Measurements from ENCODE around the gene DAAM1.

The DAAM1 gene

GRCh38 chr14:59204305-59204704 is 15.8 kb downstream of the DAAM1 start:
- TF ChIP-seq CTCF (IDR thresholded peaks at IDR 0.05): no peak
- no peaks in the 10 kb centered on the region for H3K27me3 ChIP-seq
- H3K9me3 ChIP-seq: no peaks in the 10 kb centered on the region
- no peak overlapping the region for H3K4me3 ChIP-seq (ENCODE audit: low read depth in 1 of 2, low read length in 1 of 2)
- no peaks in the 10 kb centered on the region for H3K36me3 ChIP-seq
- H3K27ac ChIP-seq: no peak overlapping the region
- no peaks in the 10 kb centered on the region for H3K4me1 ChIP-seq (ENCODE audit: control insufficient read depth in 1 of 2, insufficient read depth in 1 of 2, low read depth in 1 of 2, low read length in 1 of 2)

DNA sequence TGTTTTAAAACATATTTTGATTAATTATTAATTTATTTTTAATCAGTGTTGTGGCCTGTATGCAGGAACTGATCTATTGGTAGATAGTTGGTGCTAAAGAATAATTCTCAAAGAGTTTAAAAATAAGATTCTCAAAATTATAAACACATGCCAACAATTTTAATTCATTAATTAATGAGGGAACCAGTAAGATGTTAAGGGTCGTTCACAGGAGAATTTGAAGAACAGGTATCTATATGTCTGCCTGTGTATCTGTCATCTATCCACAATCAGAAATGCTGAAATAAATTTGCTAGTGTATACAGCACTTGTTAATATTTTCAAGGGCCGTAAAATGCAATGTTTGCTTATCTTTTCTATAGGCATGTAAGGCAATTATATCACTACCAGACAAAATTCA is 18.4 kb downstream of the DAAM1 start:
- H3K4me3 ChIP-seq (ENCODE audit: low read depth in 1 of 2, low read length in 1 of 2): no peak overlapping the region
- H3K4me1 ChIP-seq (ENCODE audit: control insufficient read depth in 1 of 2, insufficient read depth in 1 of 2, low read depth in 1 of 2, low read length in 1 of 2): peaks cover 0 to 7% of the 10 kb centered on the region in 2 experiments
- no peak overlapping the region for H3K27ac ChIP-seq
- no peaks in the 10 kb centered on the region for H3K9me3 ChIP-seq
- no peak for TF ChIP-seq CTCF (IDR thresholded peaks at IDR 0.05)
- H3K36me3 ChIP-seq: no peaks in the 10 kb centered on the region
- no peaks in the 10 kb centered on the region for H3K27me3 ChIP-seq

DNA sequence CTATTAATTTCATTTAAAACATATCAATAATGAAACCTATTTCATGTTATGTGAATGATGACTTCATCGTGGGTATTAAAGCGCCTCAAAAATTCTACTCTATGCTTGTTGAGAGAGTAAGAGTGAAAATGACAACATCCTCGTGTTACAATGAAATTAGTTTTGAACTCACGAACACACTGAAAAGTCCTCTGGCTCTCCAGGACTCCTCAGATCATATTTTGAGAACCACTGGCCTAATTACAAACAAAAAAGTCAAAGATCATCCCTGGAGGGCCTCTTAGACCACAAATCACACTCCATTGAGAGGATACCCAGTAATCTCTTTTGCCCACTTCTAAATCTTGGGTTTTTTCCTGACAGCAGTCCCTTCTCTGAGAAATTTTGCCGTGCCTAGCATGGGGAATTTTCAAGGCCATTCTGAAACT is 19.1 kb downstream of the DAAM1 start:
- no peak for TF ChIP-seq CTCF (IDR thresholded peaks at IDR 0.05)
- no peak overlapping the region for H3K4me3 ChIP-seq (ENCODE audit: low read depth in 1 of 2, low read length in 1 of 2)
- no peak overlapping the region for H3K27ac ChIP-seq
- no peaks in the 10 kb centered on the region for H3K36me3 ChIP-seq
- no peaks in the 10 kb centered on the region for H3K27me3 ChIP-seq
- no peaks in the 10 kb centered on the region for H3K9me3 ChIP-seq
- H3K4me1 ChIP-seq (ENCODE audit: control insufficient read depth in 1 of 2, insufficient read depth in 1 of 2, low read depth in 1 of 2, low read length in 1 of 2): peaks cover 0 to 7% of the 10 kb centered on the region in 2 experiments

GRCh38 chr14:59208224-59208814 is 19.9 kb downstream of the DAAM1 start:
- no peaks in the 10 kb centered on the region for H3K9me3 ChIP-seq
- no peak overlapping the region for H3K4me3 ChIP-seq (ENCODE audit: low read depth in 1 of 2, low read length in 1 of 2)
- no peaks in the 10 kb centered on the region for H3K36me3 ChIP-seq
- H3K27ac ChIP-seq: no peak overlapping the region
- H3K4me1 ChIP-seq (ENCODE audit: control insufficient read depth in 1 of 2, insufficient read depth in 1 of 2, low read depth in 1 of 2, low read length in 1 of 2): peaks cover 0 to 7% of the 10 kb centered on the region in 2 experiments
- TF ChIP-seq CTCF (IDR thresholded peaks at IDR 0.05): no peak
- H3K27me3 ChIP-seq: no peaks in the 10 kb centered on the region

DNA sequence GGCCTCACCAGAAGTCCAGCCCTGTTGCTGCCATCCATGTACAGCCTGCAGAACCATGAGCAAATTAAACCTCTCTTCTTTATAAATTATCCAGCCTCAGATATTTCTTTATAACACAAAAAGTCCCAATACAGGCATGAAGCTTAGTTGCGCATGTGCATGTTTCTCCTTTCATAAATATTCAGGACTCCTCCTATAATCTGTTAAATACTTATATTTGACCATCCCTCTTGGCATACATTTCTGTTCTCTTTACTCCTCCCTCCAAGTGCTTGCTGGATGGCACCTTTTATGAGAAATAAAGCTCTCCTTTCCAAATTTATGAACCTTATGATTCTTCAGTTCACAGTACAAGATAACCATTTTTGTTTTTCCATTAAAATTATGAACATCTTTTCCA is 20.5 kb downstream of the DAAM1 start:
- TF ChIP-seq CTCF (IDR thresholded peaks at IDR 0.05): no peak
- no peaks in the 10 kb centered on the region for H3K36me3 ChIP-seq
- no peaks in the 10 kb centered on the region for H3K9me3 ChIP-seq
- H3K27ac ChIP-seq: no peak overlapping the region
- no peak overlapping the region for H3K4me3 ChIP-seq (ENCODE audit: low read depth in 1 of 2, low read length in 1 of 2)
- H3K4me1 ChIP-seq (ENCODE audit: control insufficient read depth in 1 of 2, insufficient read depth in 1 of 2, low read depth in 1 of 2, low read length in 1 of 2): peaks cover 0 to 7% of the 10 kb centered on the region in 2 experiments
- no peaks in the 10 kb centered on the region for H3K27me3 ChIP-seq

All from neutrophil (primary cell).